Spinal cord (tissue), 10 donors: Measurements from ENCODE around the gene TGOLN2. TPM values are rescaled to one million over a fixed set of nuclear protein-coding genes. Genes with fewer than 3 reads are reported as not detected.
"Not testable (repeated sequence)": the region's sequence is repeated elsewhere in the genome, so short reads cannot be mapped to it uniquely, and the experiment has no call there.

ENCODE experiments used
- DNase-seq, 6 donors: peaks; one replicate each; pipeline versions ENCODE4 v3.0.0 to v3.0.0-alpha.2; 2013 to 2015; ENCODE audit warnings: low spot score in 6 of 6, low read depth in 4 of 6
- H3K27ac ChIP-seq: one replicate; pipeline ENCODE4 v1.5.1; 2013; ENCODE audit warnings: low read depth, low read length, control low read depth
- H3K27me3 ChIP-seq: one replicate; pipeline ENCODE4 v1.6.1; 2013; ENCODE audit warnings: low read length; ENCODE audit not compliant: control insufficient read depth, insufficient read depth
- H3K36me3 ChIP-seq: one replicate; pipeline ENCODE4 v1.6.1; 2013; ENCODE audit warnings: low read length; ENCODE audit not compliant: control insufficient read depth, insufficient read depth
- H3K4me1 ChIP-seq: one replicate; pipeline ENCODE4 v1.6.1; 2013; ENCODE audit warnings: low read length; ENCODE audit not compliant: control insufficient read depth, insufficient read depth
- H3K4me3 ChIP-seq: one replicate; pipeline ENCODE4 v1.5.1; 2013; ENCODE audit warnings: low read depth, low read length, control low read depth
- H3K9me3 ChIP-seq: one replicate; pipeline ENCODE4 v1.6.1; 2013; ENCODE audit warnings: low read length; ENCODE audit not compliant: control insufficient read depth, insufficient read depth
- WGBS: methylation state at CpG from one replicate; pipeline ENCODE4 v1.1.5; 2013; ENCODE audit warnings: missing lambda C conversion rate; ENCODE audit not compliant: insufficient coverage; 5-methylcytosine and 5-hydroxymethylcytosine counted together
- polyA plus RNA-seq, 2 donors: library from polyadenylated mRNA; unstranded; fragments of 120-200 nt; gene quantifications; one replicate each; pipeline ENCODE4 v1.2.1, GENCODE V29; 2013; ENCODE audit not compliant: insufficient read length in 2 of 2
- total RNA-seq, 2 donors: library from RNA; depleted of rRNA in 1 of 2; stranded (reverse); fragments of 120-200 nt in 1 of 2; fragments of >200 nt in 1 of 2; gene quantifications; one replicate each; pipeline versions ENCODE4 v1.2.3 to v1.2.4, GENCODE V29; 2013 to 2014
- donor health status: healthy.

Gene TGOLN2
- total and polyA plus RNA-seq, 4 donors: 45.5 to 69.8 (median 64.0) TPM

- H3K27ac ChIP-seq: no peak overlapping the region
- peaks cover 14% of the 10 kb centered on the region for H3K36me3 ChIP-seq
- peaks cover 20% of the 10 kb centered on the region for H3K4me1 ChIP-seq
- no peaks in the 10 kb centered on the region for H3K27me3 ChIP-seq
- H3K9me3 ChIP-seq: no peaks in the 10 kb centered on the region
- WGBS: 93% methylated on average over 2 of the region's 2 CpGs
- no peak overlapping the region for H3K4me3 ChIP-seq
- no peak for DNase-seq
Measured at GRCh38 chr2:85356186-85356585, 28.4 kb upstream of the TGOLN2 start.

- Histone ChIP-seq H3K27me3 (no peaks in the 10 kb centered on the region), H3K9me3 (no peaks in the 10 kb centered on the region), H3K4me3 (peak overlapping the region; percentile 77), H3K36me3 (peaks cover 21% of the 10 kb centered on the region), H3K27ac (no peak overlapping the region), H3K4me1 (peaks cover 20% of the 10 kb centered on the region)
- WGBS: 83% methylated on average over 2 of the region's 3 CpGs
- no peak for DNase-seq
Measured at GRCh38 chr2:85355521-85355920, 27.7 kb upstream of the TGOLN2 start.

GRCh38 chr2:85355073-85355410 lies 27.3 kb upstream of the TGOLN2 start:
- Histone ChIP-seq H3K4me1 (peaks cover 20% of the 10 kb centered on the region), H3K9me3 (no peaks in the 10 kb centered on the region), H3K4me3 (peak overlapping the region; percentile 77), H3K27me3 (no peaks in the 10 kb centered on the region), H3K36me3 (peaks cover 25% of the 10 kb centered on the region), H3K27ac (no peak overlapping the region)
- 12% methylated on average over 8 of the region's 10 CpGs for WGBS
- DNase-seq: no peak

GRCh38 chr2:85354286-85355072 lies 26.7 kb upstream of the TGOLN2 start, which contains the start of the genes ELMOD3 and RETSAT:
ELMOD3 (plus strand) TSS chr2:85354769; CDS start chr2:85357199, 2,430 bp downstream.
RETSAT (minus strand) TSS chr2:85354528; CDS start chr2:85354507, 21 bp downstream.
- WGBS: 1% methylated on average over 42 of the region's 42 CpGs
- H3K4me3 ChIP-seq: peak within 1 kb of the TSS; percentile 77
- no peaks in the 10 kb centered on the region for H3K27me3 ChIP-seq
- H3K27ac ChIP-seq: peak within 1 kb of the TSS; percentile 54
- peaks cover 20% of the 10 kb centered on the region for H3K4me1 ChIP-seq
- H3K36me3 ChIP-seq: peaks cover 26% of the 10 kb centered on the region
- no peaks in the 10 kb centered on the region for H3K9me3 ChIP-seq
- peak; percentile 96 to 100 (median 99) for DNase-seq

GRCh38 chr2:85353876-85354285 lies 26.1 kb upstream of the TGOLN2 start:
- Histone ChIP-seq H3K27me3 (no peaks in the 10 kb centered on the region), H3K4me1 (peaks cover 20% of the 10 kb centered on the region), H3K36me3 (peaks cover 28% of the 10 kb centered on the region), H3K9me3 (no peaks in the 10 kb centered on the region), H3K4me3 (peak overlapping the region; percentile 77), H3K27ac (peak overlapping the region; percentile 54)
- 55% methylated on average over 15 of the region's 16 CpGs for WGBS
- peak in 1 of 6 donors; percentile 22 for DNase-seq

- H3K4me1 ChIP-seq: no peaks in the 10 kb centered on the region
- H3K9me3 ChIP-seq: no peaks in the 10 kb centered on the region
- H3K4me3 ChIP-seq: no peak overlapping the region
- no peaks in the 10 kb centered on the region for H3K27me3 ChIP-seq
- peaks cover 66% of the 10 kb centered on the region for H3K36me3 ChIP-seq
- DNase-seq: no peak
- H3K27ac ChIP-seq: no peak overlapping the region
- WGBS: 94% methylated on average over 3 of the region's 3 CpGs
Measured at GRCh38 chr2:85347599-85347998, 19.8 kb upstream of the TGOLN2 start.

GRCh38 chr2:85344356-85344954 lies 16.7 kb upstream of the TGOLN2 start:
- H3K4me1 ChIP-seq: no peaks in the 10 kb centered on the region
- DNase-seq: no peak
- H3K9me3 ChIP-seq: no peaks in the 10 kb centered on the region
- H3K36me3 ChIP-seq: peaks cover 48% of the 10 kb centered on the region
- 94% methylated on average over 7 of the region's 14 CpGs for WGBS
- no peaks in the 10 kb centered on the region for H3K27me3 ChIP-seq
- H3K4me3 ChIP-seq: no peak overlapping the region
- no peak overlapping the region for H3K27ac ChIP-seq

GRCh38 chr2:85343207-85343895 lies 15.6 kb upstream of the TGOLN2 start:
- WGBS: 95% methylated on average over 6 of the region's 10 CpGs

GRCh38 chr2:85342156-85342555 lies 14.4 kb upstream of the TGOLN2 start:
- peaks cover 40% of the 10 kb centered on the region for H3K36me3 ChIP-seq
- no peak for DNase-seq
- no peak overlapping the region for H3K27ac ChIP-seq
- no peak overlapping the region for H3K4me3 ChIP-seq
- H3K9me3 ChIP-seq: no peaks in the 10 kb centered on the region
- no peaks in the 10 kb centered on the region for H3K27me3 ChIP-seq
- WGBS: 64% methylated on average over 3 of the region's 3 CpGs
- no peaks in the 10 kb centered on the region for H3K4me1 ChIP-seq

More at GRCh38 chr2:85343207-85343895, 15.6 kb upstream of the TGOLN2 start:
- peaks cover 40% of the 10 kb centered on the region for H3K36me3 ChIP-seq
- not testable (repeated sequence) for H3K4me3 ChIP-seq, H3K27me3 ChIP-seq, H3K27ac ChIP-seq, H3K4me1 ChIP-seq, DNase-seq, H3K9me3 ChIP-seq
